AG04449 (cell line): ENCODE results near the gene SOHLH2.

Experiments used
- CTCF ChIA-PET: fragments of 350-600 bp; formaldehyde crosslinking; extraction: SDS; loops from one replicate; lab custom pipeline; 2021; ENCODE audit warnings: antibody characterized with exemption; lab: Yijun Ruan, JAX
- POLR2A ChIA-PET: fragments of 400-600, 350-600 bp; formaldehyde crosslinking; extraction: SDS; loops from one replicate; lab custom pipeline; 2020; ENCODE audit warnings: antibody characterized with exemption, inconsistent platforms; lab: Yijun Ruan, JAX
- DNase-seq: peaks from one replicate; pipeline ENCODE4 v3.0.0-alpha.2; 2010; ENCODE audit warnings: low read depth, low spot score
- H3K4me3 ChIP-seq: 2 replicates; pipeline ENCODE4 v1.5.1; 2011; ENCODE audit warnings: low read depth, mild to moderate bottlenecking, control low read depth, low read length
- TF ChIP-seq, protein P1 (sequence below): IDR thresholded peaks from one replicate; pipeline ENCODE4 v1.5.1; 2011; ENCODE audit warnings: mild to moderate bottlenecking, moderate library complexity, low read length, control low read depth, inconsistent platforms; ENCODE audit not compliant: insufficient read depth; ENCODE audit errors: missing control alignments

The SOHLH2 gene

DNA sequence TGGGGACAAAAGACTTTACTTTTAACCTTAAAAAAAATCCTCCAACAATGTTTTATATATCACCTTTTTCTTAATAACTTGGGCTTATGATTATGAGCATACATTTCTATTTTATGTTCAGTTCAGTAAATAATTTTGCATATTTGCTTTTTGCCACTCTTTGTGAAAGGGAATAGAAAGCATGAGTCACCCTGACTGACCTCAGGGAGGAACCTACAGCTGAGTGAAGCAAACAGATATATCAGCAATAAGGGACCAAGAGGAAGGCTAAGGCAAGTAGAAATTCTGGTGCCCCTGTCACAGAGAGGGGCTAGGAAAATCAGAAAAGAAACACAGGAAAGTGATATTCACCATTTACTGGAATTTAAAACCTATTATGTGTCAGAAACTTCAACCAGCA, 37.2 kb upstream of the SOHLH2 start:
- ChIA-PET POLR2A (no interaction called here), CTCF (interaction anchor here (0.6 to 3.6 kb wide), 3 partner anchors 23 to 272 kb away, joined by 3 to 13 read pairs (median 4); no protein-coding TSS in a partner anchor)
- no peak for DNase-seq
- TF ChIP-seq, protein P1, sequence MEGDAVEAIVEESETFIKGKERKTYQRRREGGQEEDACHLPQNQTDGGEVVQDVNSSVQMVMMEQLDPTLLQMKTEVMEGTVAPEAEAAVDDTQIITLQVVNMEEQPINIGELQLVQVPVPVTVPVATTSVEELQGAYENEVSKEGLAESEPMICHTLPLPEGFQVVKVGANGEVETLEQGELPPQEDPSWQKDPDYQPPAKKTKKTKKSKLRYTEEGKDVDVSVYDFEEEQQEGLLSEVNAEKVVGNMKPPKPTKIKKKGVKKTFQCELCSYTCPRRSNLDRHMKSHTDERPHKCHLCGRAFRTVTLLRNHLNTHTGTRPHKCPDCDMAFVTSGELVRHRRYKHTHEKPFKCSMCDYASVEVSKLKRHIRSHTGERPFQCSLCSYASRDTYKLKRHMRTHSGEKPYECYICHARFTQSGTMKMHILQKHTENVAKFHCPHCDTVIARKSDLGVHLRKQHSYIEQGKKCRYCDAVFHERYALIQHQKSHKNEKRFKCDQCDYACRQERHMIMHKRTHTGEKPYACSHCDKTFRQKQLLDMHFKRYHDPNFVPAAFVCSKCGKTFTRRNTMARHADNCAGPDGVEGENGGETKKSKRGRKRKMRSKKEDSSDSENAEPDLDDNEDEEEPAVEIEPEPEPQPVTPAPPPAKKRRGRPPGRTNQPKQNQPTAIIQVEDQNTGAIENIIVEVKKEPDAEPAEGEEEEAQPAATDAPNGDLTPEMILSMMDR = no peak
- no peak overlapping the region for H3K4me3 ChIP-seq

DNA sequence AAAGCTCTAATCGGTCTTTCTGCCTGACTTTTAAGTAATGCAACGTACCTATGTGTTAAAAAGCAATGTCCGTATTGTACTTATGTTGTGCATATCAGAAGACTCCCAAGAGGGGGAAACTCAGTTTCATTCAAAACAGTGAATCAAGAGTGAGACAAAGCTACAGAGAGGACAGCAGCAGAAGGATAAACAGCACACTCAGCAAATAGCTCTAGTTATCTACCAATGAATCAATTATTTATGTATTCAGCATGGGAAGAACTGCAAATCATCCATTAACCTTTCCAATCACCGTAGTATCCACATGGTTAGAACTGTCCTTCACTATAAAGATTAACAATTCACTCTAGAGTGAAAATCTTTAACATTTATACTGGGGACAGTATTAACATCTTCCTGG, 36.7 kb upstream of the SOHLH2 start:
- POLR2A ChIA-PET = no interaction called here
- DNase-seq = no peak
- CTCF ChIA-PET = interaction anchor here (1.1 to 1.4 kb wide), 2 partner anchors 23 to 272 kb away, joined by 4 read pairs; no protein-coding TSS in a partner anchor
- TF ChIP-seq, protein P1 = no peak
- no peak overlapping the region for H3K4me3 ChIP-seq

DNA sequence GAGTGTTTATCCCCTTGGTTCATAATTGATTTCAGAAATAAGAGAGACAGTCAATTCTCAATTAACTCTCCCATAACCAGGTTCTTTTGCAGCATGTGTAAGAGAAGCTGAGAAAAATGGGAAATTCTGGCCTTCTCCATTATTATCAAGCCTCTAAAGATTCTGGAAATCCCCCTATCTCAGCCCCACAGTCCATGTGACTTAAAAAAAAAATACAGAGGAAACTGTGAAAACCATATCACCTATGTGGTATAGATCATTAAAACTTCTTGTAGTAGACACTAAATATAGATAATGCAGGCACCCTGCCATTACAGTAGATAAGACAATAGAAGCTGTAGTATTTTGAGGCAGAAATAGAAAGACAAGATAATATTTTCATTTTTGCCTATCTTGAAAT, 34.3 kb upstream of the SOHLH2 start:
- POLR2A ChIA-PET = no interaction called here
- TF ChIP-seq, protein P1 = no peak
- no peak overlapping the region for H3K4me3 ChIP-seq
- CTCF ChIA-PET = no interaction called here
- DNase-seq = no peak

DNA sequence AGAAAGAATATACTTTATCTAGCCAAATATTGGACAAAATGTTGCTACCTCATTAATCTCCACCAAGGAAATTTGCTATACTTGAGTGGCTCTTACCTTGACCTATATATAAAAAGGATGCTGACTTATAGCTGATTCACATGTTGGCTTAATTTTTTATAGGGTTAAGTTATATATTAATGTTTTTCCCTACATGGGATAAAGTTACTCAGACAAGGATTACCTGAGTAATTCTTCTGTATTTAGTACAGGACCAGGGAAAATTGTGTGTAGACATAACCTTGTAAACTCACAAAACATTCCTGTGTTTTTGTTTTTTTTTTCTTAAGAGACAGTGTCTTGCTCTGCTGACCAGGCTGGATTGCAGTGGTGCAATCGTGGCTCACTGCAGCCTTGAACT, 30.6 kb upstream of the SOHLH2 start:
- CTCF ChIA-PET = no interaction called here
- no peak overlapping the region for H3K4me3 ChIP-seq
- POLR2A ChIA-PET = no interaction called here
- DNase-seq = no peak
- TF ChIP-seq, protein P1 = no peak

DNA sequence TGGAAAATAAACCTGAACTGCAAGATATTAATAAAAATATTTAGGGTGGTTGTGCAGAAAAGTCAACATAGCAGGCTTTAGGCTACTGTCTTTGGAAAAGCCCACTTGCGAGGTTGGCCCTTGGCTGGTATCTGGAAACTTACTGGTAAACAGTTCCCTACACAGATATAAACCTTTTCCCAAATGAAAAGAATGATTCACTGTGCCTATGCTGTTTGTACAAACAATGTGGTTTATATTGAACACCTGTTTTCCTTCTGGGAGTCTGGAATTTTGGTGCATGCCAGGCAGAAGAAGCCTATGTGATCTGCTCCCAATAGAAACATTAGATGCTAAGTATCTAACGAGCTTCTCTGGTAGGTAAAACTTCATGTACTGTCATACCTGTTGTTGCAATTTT, 29.7 kb upstream of the SOHLH2 start:
- CTCF ChIA-PET = no interaction called here
- H3K4me3 ChIP-seq = no peak overlapping the region
- POLR2A ChIA-PET = no interaction called here
- TF ChIP-seq, protein P1 = no peak
- DNase-seq = no peak

DNA sequence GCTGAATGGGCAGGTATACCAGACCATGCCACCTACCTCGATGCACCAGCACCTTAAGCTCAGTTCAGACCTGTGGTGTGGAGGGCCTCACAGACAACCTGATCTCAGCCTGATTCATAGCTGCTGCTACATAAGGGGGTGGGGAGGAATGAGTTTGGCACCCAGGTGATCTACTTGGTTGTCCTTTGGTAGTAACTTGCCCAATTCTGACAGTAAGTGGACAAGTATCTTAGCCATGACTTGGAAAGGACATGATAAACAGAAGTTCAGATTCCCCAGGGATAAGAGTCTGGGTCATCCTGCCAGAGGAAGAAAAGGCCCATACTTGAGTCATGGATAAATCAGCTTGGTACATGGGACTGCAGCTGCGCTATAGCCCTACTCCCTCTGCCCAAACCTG, 28.4 kb upstream of the SOHLH2 start:
- CTCF ChIA-PET = no interaction called here
- DNase-seq = no peak
- POLR2A ChIA-PET = no interaction called here

More for the DNA sequence above, 28.4 kb upstream of the SOHLH2 start:
- TF ChIP-seq, protein P1 = no peak
- no peak overlapping the region for H3K4me3 ChIP-seq
